A673 (cell line): ENCODE measurements around the gene SAG. TPM values are rescaled to one million over a fixed set of nuclear protein-coding genes. Genes with fewer than 3 reads are reported as not detected.

ENCODE experiments used
- BruUV-seq: library from RNA; stranded (reverse); fragments of 400-500 nt; replicated peaks from 2 replicates; lab custom pipeline; 2021; lab: Mats Ljungman, UMichigan
- CTCF ChIA-PET: fragments of 300-600 bp; sonication (Branson Sonifier 250); formaldehyde crosslinking; loops from one replicate; lab custom pipeline; 2022; ENCODE audit warnings: antibody characterized with exemption; lab: Charles Lee
- POLR2A ChIA-PET: fragments of 300-600 bp; sonication (Branson Sonifier 250); formaldehyde crosslinking; loops from one replicate; lab custom pipeline; 2022; ENCODE audit warnings: antibody characterized with exemption; ENCODE audit not compliant: low non-redundant PET; lab: Charles Lee
- DNase-seq: peaks from one replicate; pipeline ENCODE4 v3.0.0-alpha.2; 2015; ENCODE audit warnings: low spot score
- H3K27ac ChIP-seq: fragments of 200-600 bp; sonication (generic); 2 replicates; pipeline ENCODE4 v1.5.1; 2016; ENCODE audit warnings: mixed run types, low read depth, mild to moderate bottlenecking, mixed read lengths, antibody characterized with exemption, low read length; ENCODE audit not compliant: poor library complexity, severe bottlenecking
- H3K27me3 ChIP-seq: fragments of 200-600 bp; sonication (generic); replicated peaks from 2 replicates; pipeline ENCODE4 v1.6.1; 2017; ENCODE audit warnings: mixed run types, low read depth, mild to moderate bottlenecking, mixed read lengths, antibody characterized with exemption, low read length; ENCODE audit not compliant: insufficient read depth, poor library complexity
- H3K36me3 ChIP-seq: fragments of 200-600 bp; sonication (generic); 2 replicates; pipeline ENCODE4 v1.6.1; 2016; ENCODE audit warnings: mixed run types, mild to moderate bottlenecking, mixed read lengths, antibody characterized with exemption, low read length; ENCODE audit not compliant: insufficient read depth, poor library complexity, severe bottlenecking
- H3K4me1 ChIP-seq: fragments of 200-600 bp; sonication (generic); 2 replicates; pipeline ENCODE4 v1.6.1; 2017; ENCODE audit warnings: mixed run types, mild to moderate bottlenecking, mixed read lengths, antibody characterized with exemption, low read length; ENCODE audit not compliant: insufficient read depth, poor library complexity, severe bottlenecking
- H3K4me3 ChIP-seq: fragments of 200-600 bp; sonication (generic); 2 replicates; pipeline ENCODE4 v1.5.1; 2016; ENCODE audit warnings: low read depth, mixed run types, mild to moderate bottlenecking, mixed read lengths, low read length; ENCODE audit not compliant: poor library complexity, severe bottlenecking
- H3K9me3 ChIP-seq: fragments of 200-600 bp; sonication (generic); 2 replicates; pipeline ENCODE4 v1.6.1; 2016; ENCODE audit warnings: mixed run types, low read depth, mild to moderate bottlenecking, mixed read lengths, antibody characterized with exemption, low read length; ENCODE audit not compliant: poor library complexity, severe bottlenecking
- CTCF ChIP-seq: fragments of 300-800, 200-600 bp; sonication (generic); conservative IDR thresholded peaks from 2 replicates; pipeline ENCODE4 v1.5.1; 2017; ENCODE audit warnings: low read depth, mild to moderate bottlenecking, antibody characterized with exemption, low read length, moderate library complexity, mixed read lengths
- EZH2 ChIP-seq: fragments of 200-600 bp; sonication (generic); IDR thresholded peaks from 2 replicates; pipeline ENCODE4 v1.6.1; 2017; ENCODE audit warnings: borderline replicate concordance, low read depth, mild to moderate bottlenecking, mixed read lengths, antibody characterized with exemption, low read length; ENCODE audit not compliant: poor library complexity, severe bottlenecking
- intact Hi-C: fragments of 100-400 bp; cut with micrococcal nuclease; formaldehyde crosslinking; loops from one replicate; pipeline ENCODE4 v1.10.0; 2022; ENCODE audit not compliant: unreplicated experiment
- total RNA-seq: library from RNA; stranded (reverse); gene quantifications from 2 replicates; pipeline ENCODE4 v1.2.3, GENCODE V29; 2021

SAG gene
- total RNA-seq, 1 experiment from 2014 or later: 1.3 TPM

GRCh38 chr2:233355916-233356315 is 48.3 kb downstream of the SAG start:
- intact Hi-C loops: loop anchor here (2.0 kb wide), 1 partner anchor 87 kb away; no protein-coding TSS in a partner anchor
- POLR2A ChIA-PET: no interaction called here
- no peak for DNase-seq
- no peak overlapping the region for H3K27ac ChIP-seq
- H3K4me1 ChIP-seq: peaks cover 38% of the 10 kb centered on the region
- BruUV-seq: TSS peak; percentile 66
- peaks cover 17% of the 10 kb centered on the region for H3K36me3 ChIP-seq
- H3K4me3 ChIP-seq: peak overlapping the region; percentile 61
- no peak for TF ChIP-seq CTCF
- H3K9me3 ChIP-seq: no peaks in the 10 kb centered on the region
- CTCF ChIA-PET: no interaction called here
- no peaks in the 10 kb centered on the region for H3K27me3 ChIP-seq

- ChIA-PET POLR2A (no interaction called here), CTCF (interaction anchor here (0.6 kb wide), 1 partner anchor 15 kb away, joined by 3 read pairs; no protein-coding TSS in a partner anchor)
- intact Hi-C loops: loop anchor here (2.0 kb wide), 1 partner anchor 86 kb away; no protein-coding TSS in a partner anchor
- Histone ChIP-seq H3K9me3 (no peaks in the 10 kb centered on the region), H3K4me1 (peaks cover 31% of the 10 kb centered on the region), H3K27me3 (no peaks in the 10 kb centered on the region), H3K4me3 (peak overlapping the region; percentile 61), H3K36me3 (peaks cover 17% of the 10 kb centered on the region), H3K27ac (no peak overlapping the region)
- BruUV-seq: no TSS peak
- DNase-seq: no peak
- TF ChIP-seq EZH2: no peak
Observed at GRCh38 chr2:233356546-233357308, 49.1 kb downstream of the SAG start.

- Histone ChIP-seq H3K4me3 (no peak overlapping the region), H3K36me3 (peaks cover 18% of the 10 kb centered on the region), H3K4me1 (peaks cover 31% of the 10 kb centered on the region), H3K9me3 (no peaks in the 10 kb centered on the region), H3K27me3 (no peaks in the 10 kb centered on the region), H3K27ac (no peak overlapping the region)
- ChIA-PET POLR2A (no interaction called here), CTCF (interaction anchor here (0.8 kb wide), 1 partner anchor 85 kb away, joined by 3 read pairs; no protein-coding TSS in a partner anchor)
- no TSS peak for BruUV-seq
- TF ChIP-seq EZH2 (no peak), CTCF (no peak)
- DNase-seq: no peak
- intact Hi-C loops: no loop called here
Observed at GRCh38 chr2:233358335-233358734, 50.7 kb downstream of the SAG start.
